Activated CD4-positive, CD25-positive, alpha-beta regulatory T cell treated with anti-CD3 and anti-CD28 coated beads, Interleukin-2, amount 50 U/mL, for 24 hours (primary cell): Measurements from ENCODE around the gene NRXN3.
A peak's percentile ranks its signal among the peaks of the same experiment; 100 is the strongest.

ENCODE experiments used
- ATAC-seq, 2 donors: fragments of 150-1000 bp; cut with Tn5 transposase; one replicate each; pipeline ENCODE4 v1.10.0; 2021; ENCODE audit warnings: mild to moderate bottlenecking in 1 of 2, moderate library complexity in 1 of 2

NRXN3 gene

DNA sequence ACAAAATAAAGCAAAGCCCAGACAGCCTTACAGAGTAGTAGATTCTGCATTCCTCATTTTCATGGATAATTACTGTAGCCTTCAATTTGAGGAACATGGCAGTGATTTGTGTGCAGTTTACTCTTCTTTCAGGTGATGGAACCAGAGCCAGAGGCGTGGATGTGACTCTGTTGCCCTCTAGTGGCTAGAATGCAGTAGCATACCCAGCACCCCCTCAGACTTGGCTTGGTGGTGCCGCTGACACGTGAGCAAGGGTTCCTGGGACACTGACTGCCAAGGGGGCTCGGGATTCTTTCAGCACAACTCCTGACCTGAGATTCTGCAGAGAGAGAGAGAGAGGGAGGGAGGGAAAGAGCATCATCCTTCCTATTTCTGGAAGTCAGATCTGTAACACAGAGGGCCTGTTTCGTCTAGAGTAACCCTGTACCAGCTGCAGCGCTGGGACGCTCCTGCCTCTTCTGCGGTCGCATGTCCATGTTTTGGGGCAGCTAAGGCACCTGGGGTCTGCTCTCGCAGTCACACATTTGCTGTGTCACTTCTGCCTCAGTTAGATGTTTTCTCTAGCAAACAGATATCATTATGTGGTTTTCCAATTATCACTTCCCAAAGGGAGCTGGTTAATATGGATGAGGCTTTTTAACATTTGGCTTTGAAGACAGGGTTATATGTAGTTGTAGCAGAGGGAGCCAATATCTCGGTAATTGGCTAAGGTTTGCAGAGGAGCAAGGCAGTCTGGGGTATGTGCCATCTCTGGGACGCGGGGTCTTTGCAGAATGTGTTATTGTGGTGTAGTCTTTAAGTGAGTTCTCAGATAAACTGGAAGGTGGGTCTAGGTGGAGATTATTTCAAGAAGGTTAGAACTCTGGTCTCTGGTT lies 428.1 kb downstream of the NRXN3 start:
- ATAC-seq: peak; percentile 56 to 72

DNA sequence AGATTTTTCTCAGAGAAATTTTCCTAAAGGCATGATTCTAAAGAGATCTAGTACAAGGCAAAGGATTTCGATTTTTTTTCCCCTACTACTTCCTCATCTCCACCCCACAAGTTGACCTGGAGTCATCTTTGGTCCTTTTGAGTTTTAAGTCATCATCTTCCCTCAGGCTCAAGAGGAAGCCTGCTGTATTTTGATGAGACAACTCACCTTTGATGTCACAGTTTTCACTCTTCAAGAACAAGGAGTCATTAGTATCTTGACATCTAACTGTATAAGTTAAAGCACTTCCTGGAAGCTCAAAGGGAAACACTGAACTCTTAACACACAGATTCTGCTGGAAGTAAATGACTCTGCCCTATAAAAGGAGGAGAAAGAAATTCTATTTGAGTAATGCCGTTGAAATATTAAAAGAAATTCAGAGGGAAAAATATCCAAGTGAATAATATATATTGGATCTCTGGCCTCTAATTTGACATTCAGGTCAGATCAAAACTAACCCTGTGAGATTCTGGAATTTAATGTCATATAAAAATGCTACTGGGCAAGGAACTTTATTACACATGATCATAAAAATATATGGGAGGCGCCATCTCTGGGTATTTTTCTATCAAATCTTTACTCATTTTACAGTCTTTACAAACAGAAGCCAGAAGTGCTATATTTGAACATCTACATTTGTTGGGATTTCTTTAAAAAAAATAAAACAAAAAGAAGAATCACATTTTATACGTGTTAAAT lies 435.0 kb downstream of the NRXN3 start:
- no peak for ATAC-seq

DNA sequence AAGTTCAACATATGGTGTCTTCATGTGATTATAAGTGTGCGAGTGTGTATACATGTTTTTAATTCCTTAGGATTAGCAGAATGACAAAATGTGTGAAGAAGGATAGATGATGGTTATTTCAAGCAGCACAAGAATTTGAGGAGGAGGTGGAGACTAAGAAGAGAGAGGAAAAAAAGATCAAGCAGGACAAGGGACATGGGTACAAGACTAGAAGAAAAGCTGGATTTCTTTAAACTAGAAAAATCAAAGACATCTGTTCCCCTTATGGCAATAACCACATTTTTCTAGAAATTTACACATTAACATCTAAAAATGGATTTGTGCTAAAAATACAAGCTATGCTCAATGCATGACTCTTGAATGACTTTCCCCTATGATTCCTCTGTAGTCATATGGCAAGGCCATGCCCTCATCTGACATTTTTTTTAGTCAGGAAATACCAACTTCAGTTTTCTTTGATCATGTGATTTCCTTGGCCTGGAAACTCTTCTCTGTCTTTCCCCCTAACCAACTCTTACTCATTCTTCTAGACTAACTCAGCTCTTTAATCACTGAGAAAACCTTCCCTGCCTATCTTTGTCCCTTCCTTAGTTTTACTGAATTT lies 435.8 kb downstream of the NRXN3 start:
- no peak for ATAC-seq

DNA sequence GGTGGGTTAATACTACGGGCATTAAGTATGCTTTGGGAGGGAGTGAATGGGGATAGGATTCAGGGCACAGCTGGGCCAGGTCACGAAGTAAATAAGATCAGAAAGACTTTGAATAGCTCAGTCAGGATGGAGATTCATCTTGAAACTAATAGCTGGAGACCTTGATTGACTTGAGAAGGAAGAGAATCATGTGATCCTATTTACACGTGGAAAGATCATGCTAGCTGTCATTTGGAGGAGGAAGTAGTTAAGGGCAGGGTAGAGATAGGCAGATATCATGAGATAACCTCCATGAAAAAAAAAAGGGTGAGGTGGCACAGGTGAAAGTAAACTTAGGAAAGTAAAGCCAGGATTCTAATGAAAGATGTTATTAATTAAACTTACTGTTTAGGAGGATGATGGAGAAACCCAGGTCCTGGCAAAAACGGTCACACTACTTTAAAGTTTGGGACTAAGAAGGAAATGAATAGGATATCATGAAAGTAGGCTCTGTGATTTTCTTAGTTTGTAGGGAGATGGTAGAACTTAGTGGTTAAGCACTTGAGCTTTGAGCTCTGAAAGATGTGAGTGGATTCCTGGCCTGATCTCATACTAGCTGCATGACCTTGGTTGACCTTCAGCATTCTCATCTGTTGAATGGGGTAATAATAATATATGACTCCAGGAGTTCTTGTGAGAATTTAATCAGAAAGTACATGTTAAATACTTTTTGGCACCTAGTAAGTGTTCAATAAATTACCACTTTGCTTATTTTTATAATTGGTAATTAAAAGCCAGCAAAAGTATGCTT lies 439.0 kb downstream of the NRXN3 start:
- no peak for ATAC-seq

DNA sequence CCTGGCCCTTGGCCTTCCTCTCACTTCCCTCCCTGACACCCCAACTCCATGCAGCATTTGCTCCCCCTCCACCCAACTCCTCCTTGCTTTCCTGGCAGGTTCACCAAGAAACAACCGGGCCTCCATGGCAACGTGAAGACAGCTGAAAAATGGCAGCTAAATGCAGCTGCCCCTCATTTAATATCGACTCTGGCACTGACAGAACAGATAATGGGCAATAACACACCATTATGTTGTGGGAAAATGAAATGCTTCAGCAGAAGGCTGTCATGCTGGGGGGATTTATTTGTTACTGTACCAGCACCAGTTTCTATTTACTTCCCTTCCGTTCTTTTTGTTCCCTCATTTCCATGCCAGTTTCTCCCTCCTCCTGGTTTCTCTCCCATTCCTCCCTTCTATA lies 440.8 kb downstream of the NRXN3 start:
- no peak for ATAC-seq

DNA sequence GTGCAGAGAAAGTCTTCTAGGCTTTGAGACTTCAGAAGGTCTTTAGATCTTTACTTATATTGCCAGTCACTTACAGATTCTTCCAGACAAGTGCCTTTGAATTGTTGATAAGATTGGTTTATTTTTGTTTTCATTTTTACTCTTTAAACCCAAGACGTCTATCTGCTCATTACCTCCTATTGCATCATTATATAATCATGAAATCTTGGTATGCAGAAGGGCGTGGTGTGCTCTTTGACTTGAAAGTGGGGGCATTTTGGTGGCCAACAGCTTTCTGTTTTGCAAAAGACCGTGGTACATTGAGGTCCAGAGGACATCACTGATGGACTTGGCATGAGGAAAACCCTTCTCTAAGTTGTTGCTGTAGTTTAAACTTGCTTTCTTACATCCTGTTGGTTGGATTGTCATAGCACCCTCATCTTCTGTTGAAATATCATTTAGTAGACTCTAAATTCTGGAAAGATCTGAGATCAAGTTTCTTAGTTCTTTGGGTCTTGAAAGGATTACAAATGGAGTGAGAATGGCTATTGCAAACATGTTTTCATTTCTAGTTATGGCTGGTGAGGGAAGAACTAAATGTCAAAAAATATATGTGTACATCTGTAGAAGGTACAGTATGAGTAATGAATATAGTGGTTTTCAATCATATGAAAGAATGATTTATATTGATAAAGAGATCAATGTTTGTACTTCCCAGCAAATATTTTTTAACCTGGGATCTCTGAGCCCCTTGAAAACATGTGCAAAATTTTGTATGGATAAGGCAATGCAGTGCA lies 441.8 kb downstream of the NRXN3 start:
- no peak for ATAC-seq

DNA sequence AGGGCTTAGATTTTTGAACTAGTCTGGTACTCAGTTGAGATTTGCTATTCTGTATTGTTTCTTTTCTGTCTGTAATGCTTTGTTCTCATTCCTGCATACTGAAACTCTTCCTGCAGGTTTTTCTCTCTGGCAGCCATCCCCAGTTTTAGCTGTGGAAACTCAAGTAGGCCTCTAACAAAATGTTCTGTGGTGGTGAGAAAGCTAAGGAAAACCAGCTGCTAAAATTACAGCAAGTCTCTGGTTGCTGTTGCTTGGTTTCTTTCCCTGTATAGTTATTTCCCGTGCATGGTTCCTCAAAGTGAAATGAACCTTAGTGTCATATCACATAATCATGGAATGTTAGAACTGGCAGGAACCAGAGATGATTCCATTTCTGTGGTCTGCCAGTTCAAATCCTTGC lies 442.5 kb downstream of the NRXN3 start:
- ATAC-seq: no peak

DNA sequence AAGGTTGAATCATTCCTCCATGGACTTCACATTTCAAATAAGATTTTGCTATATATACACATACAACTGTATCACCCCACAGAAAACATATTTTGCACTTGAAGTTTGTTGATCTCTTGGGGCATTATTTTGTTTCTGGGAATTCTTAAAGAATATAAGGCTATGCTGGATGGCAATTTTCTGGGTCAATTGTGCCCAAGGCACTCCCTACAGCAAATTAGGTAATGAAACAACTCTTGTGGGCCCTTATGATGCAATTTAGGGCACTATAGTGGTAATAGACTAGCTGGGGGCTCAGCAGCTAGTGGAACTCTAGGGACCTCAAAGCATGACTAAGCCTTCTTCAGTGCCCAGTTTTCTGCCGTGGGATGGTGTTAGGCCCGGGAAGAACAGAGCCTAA lies 444.4 kb downstream of the NRXN3 start:
- ATAC-seq: no peak

DNA sequence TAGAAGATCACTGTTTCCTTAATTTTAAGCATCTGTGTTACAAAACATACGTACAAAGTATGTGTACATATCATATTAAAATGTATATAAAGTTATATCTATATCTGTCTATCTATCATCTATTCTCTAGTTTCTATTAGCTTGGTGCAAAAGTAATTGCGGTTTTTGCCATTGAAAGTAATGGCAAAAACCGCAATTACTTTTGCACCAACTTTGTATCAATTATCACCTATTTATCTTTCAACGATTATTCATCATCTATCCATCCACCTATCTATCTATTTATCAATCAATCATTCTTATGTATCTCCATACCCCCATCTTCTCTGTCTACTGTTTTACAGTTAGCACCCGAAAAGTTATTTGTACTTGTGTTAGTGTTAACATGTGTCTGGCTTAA lies 447.6 kb downstream of the NRXN3 start:
- no peak for ATAC-seq

DNA sequence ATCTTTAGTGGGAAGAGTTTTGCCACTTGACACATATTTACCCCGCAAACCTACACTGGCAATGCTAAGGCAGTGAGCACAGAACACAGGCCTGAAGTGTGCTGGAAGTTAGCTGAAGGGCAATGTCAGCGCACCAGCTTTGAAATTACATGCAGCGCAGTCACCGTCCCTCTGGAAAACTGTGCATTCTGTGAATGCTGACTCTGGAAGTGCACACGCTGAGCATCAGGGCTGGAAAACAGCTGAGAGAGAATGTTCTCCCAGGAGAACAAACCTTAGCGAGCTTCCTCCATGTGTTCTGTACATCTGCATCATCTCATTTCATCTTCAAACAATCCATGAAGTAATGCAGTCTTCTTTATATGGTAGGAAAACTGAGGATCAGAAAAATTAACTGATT lies 448.2 kb downstream of the NRXN3 start:
- no peak for ATAC-seq

DNA sequence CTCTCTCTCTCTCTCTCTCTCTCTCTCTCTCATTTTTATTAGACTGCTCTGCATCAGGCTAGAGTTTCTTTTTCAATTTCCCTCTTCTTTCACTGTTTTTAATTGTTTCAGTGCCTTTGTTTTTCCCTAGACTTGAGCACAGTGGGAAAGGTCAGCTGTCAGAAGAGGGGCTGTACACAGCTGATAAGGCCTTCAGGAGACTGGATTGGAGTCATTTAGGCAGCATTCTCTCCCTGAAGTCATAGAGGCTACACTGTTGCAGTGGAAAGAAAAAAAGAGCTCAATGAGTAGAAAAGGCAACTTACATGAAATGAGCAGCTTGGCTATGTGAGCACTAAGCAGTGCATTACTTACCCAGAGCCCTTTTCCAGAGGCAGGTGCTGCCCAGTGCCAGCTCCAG lies 456.9 kb downstream of the NRXN3 start:
- no peak for ATAC-seq

DNA sequence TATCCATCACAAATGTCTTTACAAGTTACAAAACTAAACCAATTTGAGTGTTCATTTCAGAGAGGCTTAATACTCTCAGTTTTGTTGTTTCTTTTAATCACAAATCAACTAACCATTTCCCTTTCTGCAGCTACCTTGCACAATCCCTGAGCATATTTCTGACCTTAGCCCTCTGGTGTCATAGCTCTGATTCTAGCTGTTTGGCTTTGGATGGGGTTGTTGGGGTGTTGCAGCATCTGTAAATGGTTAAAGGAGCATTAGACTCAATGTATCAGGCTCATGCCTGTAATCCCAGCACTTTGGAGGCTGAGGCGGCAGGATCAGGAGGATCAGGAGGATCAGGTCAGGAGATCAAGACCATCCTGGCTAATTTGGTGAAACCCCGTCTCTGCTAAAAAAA lies 461.4 kb downstream of the NRXN3 start:
- ATAC-seq: no peak

DNA sequence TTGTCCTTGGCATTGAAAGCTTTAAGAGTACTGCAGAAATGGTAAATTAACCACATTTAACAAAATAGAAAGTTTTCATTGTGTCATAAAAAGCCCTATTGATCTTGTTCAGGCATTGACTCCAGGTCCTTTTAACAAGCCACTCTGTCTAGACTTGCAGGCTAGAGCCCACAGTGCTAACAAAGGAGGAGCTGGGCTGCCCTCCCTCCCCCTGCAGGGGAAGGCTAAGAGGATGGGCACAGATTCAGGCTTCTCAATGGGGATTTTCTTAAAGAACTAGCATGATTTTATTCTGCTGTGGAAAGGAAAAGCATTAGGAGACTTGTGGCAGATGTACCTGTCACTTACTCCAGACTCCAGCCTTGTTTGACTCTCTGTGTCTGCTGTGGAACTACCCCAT lies 463.6 kb downstream of the NRXN3 start:
- ATAC-seq: no peak

DNA sequence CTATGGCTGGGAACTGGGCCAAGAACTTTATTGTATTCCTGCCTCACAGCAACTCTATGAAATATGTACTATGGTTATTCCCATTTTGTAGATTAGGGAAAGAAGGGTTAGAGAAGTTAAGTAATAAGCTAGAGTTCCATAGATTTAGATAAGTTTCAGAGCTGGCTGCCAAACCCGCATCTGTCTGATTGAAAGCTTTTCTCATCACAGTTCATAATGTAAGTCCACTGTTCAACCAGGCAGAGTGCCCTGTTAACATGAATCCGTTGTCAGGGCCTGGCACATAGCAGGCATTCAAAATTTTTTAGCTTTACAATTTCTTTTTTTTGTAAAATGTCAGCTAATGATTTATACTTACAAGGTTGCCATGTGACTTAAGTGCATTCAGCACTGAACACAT lies 467.3 kb downstream of the NRXN3 start:
- no peak for ATAC-seq

DNA sequence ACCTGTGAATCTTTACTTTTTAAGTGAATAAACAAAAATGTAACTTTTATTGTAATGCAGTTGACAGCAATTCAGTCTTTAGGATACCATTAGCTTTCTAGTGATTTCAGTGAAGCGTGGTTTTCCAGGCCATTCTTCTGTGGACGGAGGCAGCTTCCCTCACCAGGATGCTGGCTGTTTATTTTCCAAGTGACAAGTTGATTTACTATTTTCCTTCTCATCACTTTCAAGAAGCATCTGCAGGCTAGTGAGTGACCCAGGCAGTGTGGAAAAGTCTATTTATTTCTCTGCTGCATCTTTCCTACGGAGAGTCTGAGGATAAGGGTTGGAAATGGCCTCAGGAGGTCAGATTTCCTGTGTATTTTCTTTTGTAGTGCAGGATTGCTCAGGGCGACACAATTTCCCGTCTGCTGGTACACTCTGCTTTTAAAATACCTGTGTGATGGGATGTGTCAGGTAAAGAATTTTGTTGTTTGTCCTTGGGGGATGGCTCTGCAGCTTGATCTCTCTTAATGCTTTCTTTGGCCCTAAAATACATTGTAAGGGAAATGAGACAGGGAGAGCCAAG lies 467.8 kb downstream of the NRXN3 start:
- no peak for ATAC-seq

DNA sequence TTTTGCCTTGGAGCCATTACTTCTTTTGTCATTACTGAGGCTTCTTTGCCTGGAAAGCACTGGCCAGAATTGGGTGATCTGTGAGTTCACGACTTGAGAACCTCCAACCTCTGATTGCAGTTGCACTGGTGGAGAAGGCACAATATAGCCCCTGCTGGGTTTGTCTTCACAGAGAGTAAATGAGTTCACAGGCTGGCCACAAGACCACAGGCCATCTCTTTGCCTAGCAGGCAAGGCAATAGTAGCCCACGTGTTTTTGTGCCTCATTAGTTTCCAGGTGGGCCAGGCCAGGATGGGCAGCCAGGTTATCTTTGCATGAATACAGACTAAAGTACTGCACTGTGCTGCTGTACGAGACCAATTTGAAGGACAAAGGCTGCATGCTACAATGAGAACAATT lies 468.8 kb downstream of the NRXN3 start:
- ATAC-seq: no peak

DNA sequence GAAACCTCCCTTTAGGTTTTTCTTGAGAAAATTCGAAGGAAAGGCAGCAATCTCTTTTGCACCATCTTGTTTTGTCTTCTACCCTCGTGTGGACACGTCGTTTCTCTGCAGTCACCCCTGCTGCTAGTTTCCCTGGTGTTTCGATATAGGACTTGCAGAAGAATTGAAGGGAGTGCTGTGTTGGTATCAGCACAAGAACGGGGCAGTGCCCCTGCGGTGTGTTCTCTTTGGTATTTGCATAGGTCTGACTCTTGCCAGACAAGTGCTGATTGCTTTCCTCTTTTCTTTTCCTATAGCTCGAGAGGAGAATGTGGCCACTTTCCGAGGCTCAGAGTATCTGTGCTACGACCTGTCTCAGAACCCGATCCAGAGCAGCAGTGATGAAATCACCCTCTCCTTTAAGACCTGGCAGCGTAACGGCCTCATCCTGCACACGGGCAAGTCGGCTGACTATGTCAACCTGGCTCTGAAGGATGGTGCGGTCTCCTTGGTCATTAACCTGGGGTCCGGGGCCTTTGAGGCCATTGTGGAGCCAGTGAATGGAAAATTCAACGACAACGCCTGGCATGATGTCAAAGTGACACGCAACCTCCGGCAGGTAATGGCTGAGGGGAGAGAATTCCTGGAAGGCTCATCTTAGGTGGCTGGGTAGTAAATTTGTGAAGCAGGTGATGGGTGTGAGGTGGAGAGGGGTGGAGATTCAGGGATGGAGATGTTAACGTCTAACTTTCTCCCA lies 474.8 kb downstream of the NRXN3 start:
- no peak for ATAC-seq

DNA sequence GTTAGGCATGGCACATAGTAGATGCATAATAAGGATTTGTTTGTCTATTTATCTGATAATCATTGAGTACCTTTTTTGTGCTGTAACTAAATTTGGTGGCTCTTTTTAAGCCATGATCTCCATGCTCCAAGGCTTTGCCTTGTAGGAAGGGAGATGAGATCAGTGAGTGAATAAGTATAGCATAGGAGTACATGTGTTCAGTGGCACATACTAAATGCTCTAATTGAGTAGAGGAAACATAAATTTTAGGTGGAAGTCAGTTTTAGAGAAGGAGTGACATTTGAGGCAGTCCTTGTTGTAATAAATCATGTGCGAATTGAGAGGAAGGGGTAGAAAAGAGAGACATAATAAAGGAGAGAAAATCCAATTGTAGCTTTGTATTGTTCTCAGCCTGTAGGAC lies 482.6 kb downstream of the NRXN3 start:
- no peak for ATAC-seq

DNA sequence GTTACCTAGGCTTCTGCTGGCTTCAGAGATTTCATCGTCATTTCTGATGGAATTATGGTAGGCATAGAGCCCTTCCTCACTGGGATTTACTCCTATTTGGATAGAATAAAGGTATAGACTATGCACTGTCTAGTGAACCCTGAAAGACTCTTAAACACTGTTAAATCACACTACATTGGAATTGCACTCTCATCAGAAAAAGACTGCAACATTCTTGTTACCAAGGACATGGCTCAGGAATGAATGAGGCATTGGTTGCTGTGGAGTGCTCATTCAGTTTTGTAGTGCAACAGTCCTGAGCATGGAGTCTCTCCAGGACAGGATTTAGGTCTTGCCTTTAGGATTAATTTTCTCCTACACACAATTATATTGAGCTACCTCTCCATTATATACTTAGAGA lies 483.0 kb downstream of the NRXN3 start:
- ATAC-seq: no peak

DNA sequence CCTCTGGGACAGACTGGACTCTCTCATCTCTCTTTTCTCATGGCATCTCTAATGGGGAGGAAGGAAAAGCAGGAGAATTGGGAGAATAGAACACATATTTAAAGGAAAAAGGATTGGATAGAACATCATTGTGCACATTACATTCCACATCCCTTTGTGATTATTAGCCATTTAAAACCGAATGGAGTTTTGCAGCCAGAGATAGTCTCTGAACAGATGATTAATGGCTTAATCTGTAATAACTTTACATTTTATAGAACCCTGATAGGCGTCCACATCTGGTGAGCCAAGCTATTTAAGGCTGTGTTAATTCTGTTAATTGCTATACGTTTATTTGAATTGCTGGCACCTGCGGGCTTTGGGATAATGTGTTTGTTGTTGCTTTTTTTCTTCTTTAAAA lies 487.3 kb downstream of the NRXN3 start:
- no peak for ATAC-seq

DNA sequence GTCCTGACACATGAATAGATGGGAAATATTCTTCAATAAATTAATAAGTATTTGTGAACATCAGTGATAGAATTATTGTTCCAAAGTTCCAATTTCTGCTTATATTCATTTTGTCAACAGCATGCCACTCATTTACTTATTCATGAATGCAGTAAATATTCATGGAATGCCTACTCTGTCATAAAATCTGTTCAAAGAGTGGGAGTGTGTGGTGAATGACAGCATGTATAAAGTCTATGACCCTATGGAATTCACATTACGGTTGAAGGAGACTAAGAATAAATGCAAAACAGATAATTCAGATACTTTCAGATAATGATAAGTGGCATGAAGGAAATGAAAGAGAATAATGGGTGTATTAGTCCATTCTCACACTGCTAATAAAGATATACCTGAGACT lies 494.7 kb downstream of the NRXN3 start:
- ATAC-seq: no peak
